ENCODE measurements around the gene LRRC15. TPM values are rescaled to one million over a fixed set of nuclear protein-coding genes. Genes with fewer than 3 reads are reported as not detected.
A peak's percentile ranks its signal among the peaks of the same experiment; 100 is the strongest.

LRRC15 gene
- total and polyA plus RNA-seq, 8 donors, result 0.02 to 0.25 (median 0.08) TPM; not detected in 1

- H3K4me1 ChIP-seq, result peaks cover 0 to 6% (median 3%) of the 10 kb centered on the region in 3 donors
- no peak overlapping the region for H3K4me3 ChIP-seq
- no peaks in the 10 kb centered on the region for H3K9me3 ChIP-seq
- intact Hi-C loops (cut with DNase I), result loop anchor here in 1 of 3 donors (5.0 kb wide), 1 partner anchor 59 kb away; the partner anchor contains the start of gene GP5
- WGBS, 2 donors, result 74 to 78% methylated on average over 13 of the region's 13 CpGs
- peak in 1 of 6 donors; percentile 12 for DNase-seq
- TF ChIP-seq CTCF (IDR thresholded peaks at IDR 0.05), result no peak
- ATAC-seq, result no peak
- no peaks in the 10 kb centered on the region for H3K36me3 ChIP-seq
- no peak overlapping the region for H3K27ac ChIP-seq
- H3K27me3 ChIP-seq, result peaks cover 0 to under 1% (median 0%) of the 10 kb centered on the region in 4 donors
- FAIRE-seq, result no peak
Measured at GRCh38 chr3:194337965-194338753, 31.4 kb downstream of the LRRC15 start.

GRCh38 chr3:194336601-194337355 is 32.8 kb downstream of the LRRC15 start:
- H3K4me1 ChIP-seq, result peaks cover 0 to 6% (median 6%) of the 10 kb centered on the region in 3 donors
- no peak for ATAC-seq
- intact Hi-C loops (cut with DNase I), result loop anchor here in 1 of 3 donors (5.0 kb wide), 1 partner anchor 61 kb away; the partner anchor contains the start of gene GP5
- H3K9me3 ChIP-seq, result no peaks in the 10 kb centered on the region
- no peak for FAIRE-seq
- no peak overlapping the region for H3K4me3 ChIP-seq
- TF ChIP-seq CTCF (IDR thresholded peaks at IDR 0.05), result no peak
- no peak for DNase-seq
- WGBS, 2 donors, result 76 to 81% methylated on average over 17 of the region's 17 CpGs
- peaks cover 0 to 3% (median 0%) of the 10 kb centered on the region in 4 donors for H3K27me3 ChIP-seq
- H3K27ac ChIP-seq, result no peak overlapping the region
- H3K36me3 ChIP-seq, result no peaks in the 10 kb centered on the region

GRCh38 chr3:194333981-194334320 is 35.6 kb downstream of the LRRC15 start:
- H3K4me3 ChIP-seq, result peak overlapping the region in 2 of 4 donors; percentile 40 to 54
- peaks cover 0 to 3% (median 0%) of the 10 kb centered on the region in 4 donors for H3K27me3 ChIP-seq
- DNase-seq (no peak), ATAC-seq (no peak), FAIRE-seq (no peak)
- no peak overlapping the region for H3K27ac ChIP-seq
- no peaks in the 10 kb centered on the region for H3K9me3 ChIP-seq
- intact Hi-C loops (cut with DNase I), result loop anchor here in 1 of 3 donors (5.0 kb wide), 1 partner anchor 73 kb away; no protein-coding TSS in a partner anchor
- H3K36me3 ChIP-seq, result no peaks in the 10 kb centered on the region
- H3K4me1 ChIP-seq, result peaks cover 5 to 11% (median 6%) of the 10 kb centered on the region in 3 donors
- 19 to 26% methylated on average over 15 of the region's 15 CpGs for WGBS, 2 donors
- no peak for TF ChIP-seq CTCF (IDR thresholded peaks at IDR 0.05)

- Histone ChIP-seq H3K9me3 (no peaks in the 10 kb centered on the region), H3K36me3 (no peaks in the 10 kb centered on the region), H3K27ac (no peak overlapping the region), H3K4me3 (peak overlapping the region in 3 of 4 donors; percentile 12 to 54 (median 40)), H3K4me1 (peaks cover 5 to 11% (median 6%) of the 10 kb centered on the region in 3 donors), H3K27me3 (peaks cover 0 to 3% (median 0%) of the 10 kb centered on the region in 4 donors)
- 2 to 3% methylated on average over 55 to 69 of the region's 69 CpGs for WGBS, 2 donors
- FAIRE-seq (no peak), DNase-seq (peak; percentile 74 to 99 (median 88)), ATAC-seq (peak; percentile 94 to 97 (median 96))
- peak; percentile 98 to 100 (median 99) for TF ChIP-seq CTCF (IDR thresholded peaks at IDR 0.05)
- intact Hi-C loops (cut with DNase I), result loop anchor here in 1 of 3 donors (5.0 kb wide), 1 partner anchor 74 kb away; no protein-coding TSS in a partner anchor
Measured at GRCh38 chr3:194333212-194333980, 36.1 kb downstream of the LRRC15 start.

Measured in pancreas (tissue), 10 donors.